Stimulated activated memory B cell treated with anti-CD40 and anti-IgM and Interleukin-4, amounts not matched to agents 10 μg/mL and 1 μg/mL and 100 μg/mL, for 72 hours (primary cell): ENCODE measurements around the gene C9.
"Not testable (repeated sequence)": the region's sequence is repeated elsewhere in the genome, so short reads cannot be mapped to it uniquely, and the experiment has no call there.

ENCODE experiments used
- ATAC-seq: fragments of 150-1000 bp; cut with Tn5 transposase; 2 replicates; pipeline ENCODE4 v1.10.0; 2021
- H3K27ac Mint-ChIP-seq: one replicate; pipeline ENCODE4 v1.8.0; 2022; ENCODE audit warnings: mild to moderate bottlenecking, mixed read lengths
- H3K27me3 Mint-ChIP-seq: one replicate; pipeline ENCODE4 v1.8.0; 2022; ENCODE audit warnings: mixed read lengths
- H3K36me3 Mint-ChIP-seq: one replicate; pipeline ENCODE4 v1.8.0; 2022; ENCODE audit warnings: mixed read lengths
- H3K4me1 Mint-ChIP-seq: one replicate; pipeline ENCODE4 v1.8.0; 2022; ENCODE audit warnings: mixed read lengths
- H3K4me3 Mint-ChIP-seq: one replicate; pipeline ENCODE4 v1.8.0; 2022; ENCODE audit warnings: mild to moderate bottlenecking, moderate library complexity, mixed read lengths
- H3K9me3 Mint-ChIP-seq: one replicate; pipeline ENCODE4 v1.8.0; 2022; ENCODE audit warnings: mixed read lengths

C9 gene

DNA sequence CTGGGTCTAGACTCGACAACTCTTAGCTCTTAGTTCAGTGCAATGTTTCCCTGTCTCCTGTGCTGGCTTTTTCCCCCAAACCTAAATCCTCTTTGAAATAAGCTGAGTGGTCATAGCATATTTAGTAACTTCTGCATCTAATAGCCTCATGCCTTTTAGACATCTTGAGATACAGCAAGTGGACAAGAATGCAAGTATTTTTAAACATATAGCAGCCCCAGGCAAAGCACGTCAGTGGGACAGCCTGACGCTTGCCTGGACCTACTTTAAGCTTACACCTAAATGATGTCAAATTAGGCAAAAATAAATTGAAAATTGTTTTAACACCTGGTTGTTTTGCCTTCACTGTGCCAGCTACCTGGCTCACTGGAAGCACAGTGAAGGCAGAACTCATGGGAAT lies 8.0 kb downstream of the C9 start:
- no peak overlapping the region for H3K27ac Mint-ChIP-seq
- no peak for ATAC-seq
- peaks cover 16% of the 10 kb centered on the region for H3K9me3 Mint-ChIP-seq
- H3K27me3 Mint-ChIP-seq, result peaks cover 19% of the 10 kb centered on the region
- no peak overlapping the region for H3K4me3 Mint-ChIP-seq
- peaks cover 15% of the 10 kb centered on the region for H3K4me1 Mint-ChIP-seq
- H3K36me3 Mint-ChIP-seq, result peaks cover 6% of the 10 kb centered on the region

DNA sequence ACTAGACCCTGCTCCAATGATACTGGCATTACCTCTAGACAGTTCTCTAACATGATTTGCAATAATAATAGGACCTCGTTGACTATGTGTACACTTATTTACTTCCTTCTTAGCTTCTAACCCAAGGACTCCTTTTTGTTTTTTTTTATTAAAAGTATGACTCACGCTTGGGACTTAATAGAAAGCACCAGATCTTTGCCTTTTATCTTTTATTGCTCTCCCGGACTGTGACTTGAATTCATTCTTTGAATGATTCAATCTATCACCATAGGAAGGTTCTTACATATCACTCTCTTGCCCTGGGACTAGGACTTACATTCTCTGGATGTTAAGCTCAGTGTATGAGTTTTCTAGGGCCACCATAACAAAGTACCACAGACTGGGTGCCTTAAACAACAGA lies 9.0 kb downstream of the C9 start:
- no peak for ATAC-seq
- H3K9me3 Mint-ChIP-seq, result peaks cover 16% of the 10 kb centered on the region
- H3K4me1 Mint-ChIP-seq, result peaks cover 6% of the 10 kb centered on the region
- peaks cover 6% of the 10 kb centered on the region for H3K36me3 Mint-ChIP-seq
- no peak overlapping the region for H3K27ac Mint-ChIP-seq
- H3K4me3 Mint-ChIP-seq, result no peak overlapping the region
- peaks cover 19% of the 10 kb centered on the region for H3K27me3 Mint-ChIP-seq

DNA sequence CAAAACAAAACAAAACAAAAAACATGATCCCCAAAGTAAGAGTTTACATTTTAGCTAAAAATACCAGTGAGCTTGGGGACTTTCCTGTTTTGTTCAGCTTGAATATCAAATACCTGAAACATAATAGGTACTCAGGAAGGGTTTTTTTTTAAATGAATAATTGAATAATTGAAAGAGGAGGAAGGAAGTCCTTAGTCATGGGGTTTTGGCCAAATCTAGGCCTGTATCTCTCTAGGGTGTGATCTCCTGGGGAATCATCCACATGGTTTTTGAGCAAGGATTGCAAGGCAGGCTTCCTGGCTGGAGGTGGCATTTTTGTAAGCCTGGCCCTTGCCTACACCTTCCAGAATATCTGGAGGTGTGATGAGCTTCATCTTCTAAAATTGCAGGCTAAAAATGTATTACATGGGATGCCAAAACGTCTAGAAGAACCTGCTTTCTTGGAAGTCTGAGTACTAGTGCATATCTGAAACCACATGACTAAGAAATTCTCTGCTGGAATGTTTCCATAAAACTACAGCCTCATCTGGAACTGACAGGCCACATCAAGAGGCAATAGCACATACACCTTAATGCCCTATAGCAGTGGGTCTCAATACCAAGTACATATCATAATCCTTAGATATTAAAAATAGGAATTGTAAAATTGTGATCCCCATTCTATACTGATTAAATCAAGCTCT lies 10.4 kb downstream of the C9 start:
- H3K27me3 Mint-ChIP-seq, result peaks cover 11% of the 10 kb centered on the region
- peaks cover 5% of the 10 kb centered on the region for H3K4me1 Mint-ChIP-seq
- H3K36me3 Mint-ChIP-seq, result peaks cover 6% of the 10 kb centered on the region
- H3K27ac Mint-ChIP-seq, result no peak overlapping the region
- no peak overlapping the region for H3K4me3 Mint-ChIP-seq
- ATAC-seq, result peak; percentile 16
- peaks cover 21% of the 10 kb centered on the region for H3K9me3 Mint-ChIP-seq

DNA sequence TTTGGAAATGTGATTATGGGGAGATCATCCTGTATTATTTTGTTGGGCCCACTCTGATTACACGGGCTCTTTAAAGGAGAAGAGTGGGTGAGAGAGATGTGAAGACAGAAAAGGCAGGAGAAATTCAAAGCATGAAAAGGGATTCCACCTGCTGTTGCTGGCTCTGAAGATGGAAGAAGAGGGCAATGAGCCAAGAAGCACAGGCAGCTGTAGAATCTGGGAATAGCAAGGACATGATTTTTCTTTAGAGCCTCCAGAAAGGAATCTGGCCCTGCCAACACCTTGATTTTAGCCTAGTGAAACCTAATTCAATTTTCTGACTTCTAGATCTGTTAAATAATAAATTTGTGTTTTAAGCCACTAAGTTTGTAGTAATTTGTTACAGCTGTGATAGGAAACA lies 11.3 kb downstream of the C9 start:
- no peak for ATAC-seq
- H3K4me1 Mint-ChIP-seq, result peaks cover 5% of the 10 kb centered on the region
- H3K9me3 Mint-ChIP-seq, result peaks cover 21% of the 10 kb centered on the region
- peaks cover 4% of the 10 kb centered on the region for H3K27me3 Mint-ChIP-seq
- no peak overlapping the region for H3K4me3 Mint-ChIP-seq
- peaks cover 6% of the 10 kb centered on the region for H3K36me3 Mint-ChIP-seq
- H3K27ac Mint-ChIP-seq, result no peak overlapping the region

DNA sequence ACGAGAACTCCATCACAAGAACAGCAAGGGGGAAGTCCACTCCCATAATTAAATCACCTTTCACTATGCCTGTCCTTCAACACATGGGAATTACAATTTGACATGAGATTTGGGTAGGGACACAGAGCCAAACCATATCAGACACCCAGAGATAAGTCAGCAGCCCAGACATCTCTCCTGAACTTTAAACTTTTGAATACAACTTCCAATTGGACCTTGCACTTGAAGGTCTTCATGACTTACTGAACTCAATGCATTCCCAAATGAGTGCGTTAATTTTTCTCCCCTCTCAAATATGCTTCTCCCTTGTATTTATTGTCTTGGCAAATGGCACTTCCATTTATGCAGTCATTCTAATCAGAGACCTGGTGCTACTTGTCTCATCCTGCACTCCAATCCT lies 12.1 kb downstream of the C9 start:
- peaks cover 21% of the 10 kb centered on the region for H3K9me3 Mint-ChIP-seq
- H3K36me3 Mint-ChIP-seq, result peaks cover 6% of the 10 kb centered on the region
- ATAC-seq, result no peak
- no peak overlapping the region for H3K27ac Mint-ChIP-seq
- H3K27me3 Mint-ChIP-seq, result no peaks in the 10 kb centered on the region
- peaks cover 5% of the 10 kb centered on the region for H3K4me1 Mint-ChIP-seq
- H3K4me3 Mint-ChIP-seq, result no peak overlapping the region

DNA sequence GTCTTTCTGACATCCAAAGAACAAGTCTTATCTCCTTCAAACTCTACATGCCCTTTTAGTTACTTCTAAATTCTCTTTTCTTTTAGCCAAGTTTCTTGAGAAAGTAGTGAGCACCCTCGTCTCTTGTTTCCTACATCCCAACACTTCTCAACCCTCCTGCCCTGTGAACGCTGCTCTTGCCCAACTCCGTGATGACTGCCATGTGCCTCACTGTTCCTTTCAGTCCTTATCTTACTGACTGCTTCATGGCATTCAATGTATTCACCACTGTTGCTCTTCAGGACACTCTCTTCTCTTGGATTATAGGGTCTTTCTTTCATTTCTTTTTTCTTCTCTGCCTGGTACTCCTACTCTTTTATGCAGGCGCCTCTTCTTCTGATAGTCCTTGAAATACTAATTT lies 14.8 kb downstream of the C9 start:
- peaks cover 10% of the 10 kb centered on the region for H3K27me3 Mint-ChIP-seq
- no peak overlapping the region for H3K27ac Mint-ChIP-seq
- peaks cover 6% of the 10 kb centered on the region for H3K36me3 Mint-ChIP-seq
- no peak overlapping the region for H3K4me3 Mint-ChIP-seq
- ATAC-seq, result no peak
- peaks cover 21% of the 10 kb centered on the region for H3K9me3 Mint-ChIP-seq
- H3K4me1 Mint-ChIP-seq, result peaks cover 5% of the 10 kb centered on the region

DNA sequence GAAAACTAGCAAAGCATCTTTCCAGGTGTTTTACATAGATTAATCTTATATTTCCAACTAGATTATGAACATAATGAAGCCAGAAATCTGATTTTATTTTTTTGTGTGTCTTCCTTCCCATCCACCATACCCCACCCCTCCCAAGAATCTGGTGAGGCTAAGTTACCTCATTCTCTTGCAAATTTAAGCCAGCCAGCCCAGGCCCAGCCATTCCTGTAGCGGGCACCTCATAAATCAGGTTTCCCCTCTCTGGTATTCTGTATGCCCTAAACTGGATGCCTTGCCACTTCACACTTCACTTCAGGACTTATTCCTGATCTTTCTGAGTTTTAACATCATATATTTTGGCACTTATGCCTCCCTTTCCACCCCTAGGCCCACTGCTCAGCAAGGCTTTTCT lies 21.8 kb downstream of the C9 start:
- Mint-ChIP-seq H3K4me3 (no peak overlapping the region), H3K27me3 (peaks cover 53% of the 10 kb centered on the region), H3K4me1 (peaks cover 5% of the 10 kb centered on the region), H3K27ac (no peak overlapping the region), H3K36me3 (no peaks in the 10 kb centered on the region), H3K9me3 (no peaks in the 10 kb centered on the region)
- no peak for ATAC-seq

DNA sequence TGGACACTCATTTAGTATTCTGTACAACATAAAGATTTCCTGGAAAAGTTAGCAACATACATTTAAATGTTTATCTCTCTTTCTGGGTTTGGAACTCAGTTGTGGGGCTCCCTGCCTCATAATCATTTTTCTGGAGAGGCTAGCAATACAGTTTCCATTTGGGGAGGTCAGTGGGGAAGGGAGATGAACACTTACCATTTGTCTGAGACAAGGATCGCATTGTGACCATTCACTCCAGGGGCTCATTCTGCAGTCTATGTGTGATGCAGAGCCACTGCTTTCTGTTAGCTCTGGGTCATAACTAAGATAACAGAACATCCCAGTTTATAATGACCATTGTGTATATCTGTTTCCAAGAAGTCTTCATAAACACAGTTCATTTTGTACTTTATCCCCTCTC lies 22.4 kb downstream of the C9 start:
- Mint-ChIP-seq H3K4me1 (peaks cover 9% of the 10 kb centered on the region), H3K9me3 (no peaks in the 10 kb centered on the region), H3K27ac (no peak overlapping the region), H3K27me3 (peaks cover 53% of the 10 kb centered on the region), H3K36me3 (no peaks in the 10 kb centered on the region), H3K4me3 (no peak overlapping the region)
- ATAC-seq, result no peak

DNA sequence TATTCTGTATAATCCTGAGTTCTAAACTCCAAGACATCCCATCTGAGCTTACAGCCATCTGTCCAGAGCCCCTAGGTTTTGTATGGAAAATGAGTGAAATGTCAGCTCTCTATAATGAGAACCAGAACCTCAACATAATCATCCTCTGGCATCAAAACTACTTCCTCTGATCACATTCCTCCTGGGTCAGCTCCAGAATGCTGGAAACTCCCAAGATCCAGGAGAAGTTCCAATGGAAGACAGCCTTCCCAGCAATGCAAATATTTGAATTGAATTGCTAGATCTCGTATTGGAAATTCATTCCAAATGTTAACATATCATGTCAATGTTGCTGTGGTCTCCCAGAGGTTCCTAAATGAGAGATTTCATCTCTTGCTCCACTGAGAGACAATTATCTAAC lies 23.8 kb downstream of the C9 start:
- Mint-ChIP-seq H3K9me3 (no peaks in the 10 kb centered on the region), H3K36me3 (no peaks in the 10 kb centered on the region), H3K27ac (no peak overlapping the region), H3K27me3 (peaks cover 53% of the 10 kb centered on the region), H3K4me1 (peaks cover 9% of the 10 kb centered on the region), H3K4me3 (no peak overlapping the region)
- no peak for ATAC-seq

DNA sequence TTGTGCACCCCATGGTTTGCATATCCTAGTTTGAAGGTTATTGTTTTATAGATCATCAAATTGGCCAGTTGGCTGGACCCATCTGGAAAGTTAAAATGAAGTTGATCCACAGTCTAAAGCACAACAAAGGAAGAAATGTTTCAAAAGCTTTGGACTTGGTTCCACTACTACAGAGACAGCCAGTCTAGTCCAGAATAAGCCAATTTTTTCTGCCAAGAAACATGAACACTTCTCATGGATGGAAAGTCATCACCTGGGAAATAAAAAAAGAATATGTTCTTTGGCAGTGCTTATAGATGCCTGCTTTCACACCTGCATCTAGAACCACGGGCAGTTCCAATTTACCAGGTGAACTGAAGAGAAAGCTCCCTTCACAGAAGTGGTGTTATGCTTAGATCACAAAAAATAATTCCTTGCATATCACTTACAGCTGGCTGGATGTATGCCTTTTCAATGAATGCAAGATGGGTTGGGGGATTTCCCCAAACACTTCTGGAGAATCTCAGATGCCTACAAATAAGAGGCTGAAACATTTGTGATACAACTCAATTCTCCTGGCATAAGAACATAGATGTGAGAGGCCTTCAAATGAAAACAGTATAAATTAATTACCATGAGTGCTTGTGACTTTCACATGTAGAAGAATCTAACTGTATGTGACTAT lies 26.9 kb downstream of the C9 start:
- Mint-ChIP-seq H3K4me1 (peaks cover 9% of the 10 kb centered on the region), H3K9me3 (peaks cover 6% of the 10 kb centered on the region), H3K27ac (no peak overlapping the region), H3K4me3 (no peak overlapping the region), H3K36me3 (no peaks in the 10 kb centered on the region), H3K27me3 (peaks cover 26% of the 10 kb centered on the region)
- ATAC-seq, result no peak

DNA sequence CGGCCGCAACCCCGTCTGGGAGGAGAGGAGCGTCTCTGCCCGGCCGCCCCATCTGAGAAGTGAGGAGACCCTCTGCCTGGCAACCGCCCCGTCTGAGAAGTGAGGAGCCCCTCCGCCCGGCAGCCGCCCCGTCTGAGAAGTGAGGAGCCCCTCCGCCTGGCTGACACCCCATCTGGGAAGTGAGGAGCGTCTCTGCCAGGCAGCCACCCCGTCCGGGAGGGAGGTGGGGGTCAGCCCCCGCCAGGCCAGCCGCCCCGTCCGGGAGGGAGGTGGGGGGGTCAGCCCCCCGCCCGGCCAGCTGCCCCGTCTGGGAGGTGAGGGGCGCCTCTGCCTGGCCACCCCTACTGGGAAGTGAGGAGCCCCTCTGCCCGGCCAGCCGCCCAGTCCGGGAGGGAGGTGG lies 30.0 kb downstream of the C9 start:
- not testable (repeated sequence) for ATAC-seq, H3K4me3 Mint-ChIP-seq, H3K4me1 Mint-ChIP-seq

DNA sequence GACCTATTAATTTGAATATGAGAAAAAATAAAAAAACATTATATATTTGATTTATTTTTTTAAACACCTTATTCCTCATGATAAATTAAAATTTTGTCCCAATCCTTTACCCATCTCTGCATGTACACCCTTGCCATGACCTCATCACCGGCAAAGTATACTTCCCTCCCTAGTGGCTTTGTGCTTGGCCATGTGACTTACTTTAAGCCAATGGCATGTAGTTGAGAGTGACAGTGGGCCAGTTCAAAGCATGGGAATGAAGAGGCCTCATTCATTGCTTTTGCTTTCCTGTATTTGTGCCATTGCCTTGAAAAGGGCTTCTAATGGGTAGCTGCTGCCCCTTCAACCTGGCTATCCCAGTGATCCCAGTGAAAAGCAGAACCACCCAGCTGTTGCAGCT lies 31.2 kb downstream of the C9 start:
- no peak for ATAC-seq
- Mint-ChIP-seq H3K9me3 (peaks cover 6% of the 10 kb centered on the region), H3K4me1 (peaks cover 9% of the 10 kb centered on the region), H3K27me3 (no peaks in the 10 kb centered on the region), H3K4me3 (no peak overlapping the region), H3K27ac (no peak overlapping the region), H3K36me3 (no peaks in the 10 kb centered on the region)

More for the DNA sequence above, 30.0 kb downstream of the C9 start:
- H3K9me3 Mint-ChIP-seq, H3K27ac Mint-ChIP-seq, H3K27me3 Mint-ChIP-seq, H3K36me3 Mint-ChIP-seq: not testable (repeated sequence)

DNA sequence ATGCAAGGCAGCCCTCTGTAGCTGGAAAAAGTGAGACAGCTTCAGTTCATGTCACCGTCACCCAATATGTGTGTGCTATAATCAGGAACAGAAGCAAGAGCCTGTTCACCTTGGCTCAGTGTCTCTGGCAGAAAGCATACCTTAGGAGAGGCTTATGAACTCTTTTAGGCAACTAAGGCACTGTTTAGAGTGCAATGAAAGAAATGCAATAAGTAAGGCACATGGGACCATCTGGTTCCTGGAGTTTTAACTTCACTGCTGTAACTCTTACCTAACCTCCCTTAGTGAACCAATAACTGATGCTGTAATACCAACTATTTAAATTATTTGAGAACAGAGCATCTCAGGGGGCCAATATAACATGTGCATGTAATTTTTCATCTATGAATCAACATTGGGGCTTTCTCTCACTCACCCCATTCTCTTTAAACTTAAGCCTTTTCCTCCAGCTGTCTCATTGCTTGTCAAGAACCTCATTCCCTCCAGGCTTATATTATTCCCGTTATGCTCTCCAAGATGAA lies 32.4 kb downstream of the C9 start:
- Mint-ChIP-seq H3K4me1 (no peaks in the 10 kb centered on the region), H3K9me3 (peaks cover 6% of the 10 kb centered on the region), H3K36me3 (no peaks in the 10 kb centered on the region), H3K27me3 (no peaks in the 10 kb centered on the region), H3K4me3 (no peak overlapping the region), H3K27ac (no peak overlapping the region)
- no peak for ATAC-seq

DNA sequence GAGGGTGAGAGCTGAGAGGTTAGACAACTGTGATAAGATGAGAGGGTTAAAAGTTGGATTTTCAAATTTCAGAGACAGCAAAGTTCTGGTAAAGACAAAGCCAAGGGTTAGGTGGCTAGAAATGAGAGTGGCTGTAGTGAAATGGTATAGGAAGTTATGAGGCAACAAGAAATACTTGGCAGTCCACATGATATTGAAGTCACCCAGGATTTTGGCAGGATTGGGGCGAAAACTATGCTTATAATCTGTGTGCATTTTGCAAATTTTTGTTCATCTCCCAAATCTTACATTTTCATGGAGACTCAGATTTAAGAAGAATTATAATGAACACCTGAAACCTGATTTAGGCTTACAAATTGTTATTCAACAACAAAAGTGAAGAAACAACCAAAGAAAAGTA lies 35.6 kb downstream of the C9 start:
- no peaks in the 10 kb centered on the region for H3K36me3 Mint-ChIP-seq

DNA sequence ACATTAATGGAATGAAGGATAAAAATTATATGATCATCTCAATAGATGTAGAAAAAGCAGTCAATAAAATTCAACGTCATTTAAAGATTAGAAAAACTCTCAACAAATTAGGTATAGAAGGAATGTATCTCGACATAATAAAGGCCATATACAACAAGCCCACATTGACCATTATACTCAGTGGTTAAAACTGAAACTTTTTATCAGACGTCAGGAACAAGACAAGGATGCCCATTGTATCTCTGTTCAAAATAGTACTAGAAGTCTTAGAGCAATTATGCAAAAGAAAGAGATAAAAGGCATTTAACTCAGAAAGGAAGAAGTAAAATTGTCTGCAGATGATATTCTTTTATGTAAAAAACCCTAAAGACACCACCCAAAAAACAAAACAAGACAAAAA lies 40.8 kb downstream of the C9 start:
- H3K4me3 Mint-ChIP-seq, result no peak overlapping the region
- no peaks in the 10 kb centered on the region for H3K4me1 Mint-ChIP-seq
- no peak overlapping the region for H3K27ac Mint-ChIP-seq
- H3K9me3 Mint-ChIP-seq, result peaks cover 4% of the 10 kb centered on the region
- peaks cover 5% of the 10 kb centered on the region for H3K36me3 Mint-ChIP-seq
- H3K27me3 Mint-ChIP-seq, result peaks cover 16% of the 10 kb centered on the region
- ATAC-seq, result no peak

More for the DNA sequence above, 35.6 kb downstream of the C9 start:
- no peak overlapping the region for H3K27ac Mint-ChIP-seq
- H3K4me3 Mint-ChIP-seq, result no peak overlapping the region
- no peaks in the 10 kb centered on the region for H3K4me1 Mint-ChIP-seq
- peaks cover 6% of the 10 kb centered on the region for H3K9me3 Mint-ChIP-seq
- ATAC-seq, result no peak
- no peaks in the 10 kb centered on the region for H3K27me3 Mint-ChIP-seq

DNA sequence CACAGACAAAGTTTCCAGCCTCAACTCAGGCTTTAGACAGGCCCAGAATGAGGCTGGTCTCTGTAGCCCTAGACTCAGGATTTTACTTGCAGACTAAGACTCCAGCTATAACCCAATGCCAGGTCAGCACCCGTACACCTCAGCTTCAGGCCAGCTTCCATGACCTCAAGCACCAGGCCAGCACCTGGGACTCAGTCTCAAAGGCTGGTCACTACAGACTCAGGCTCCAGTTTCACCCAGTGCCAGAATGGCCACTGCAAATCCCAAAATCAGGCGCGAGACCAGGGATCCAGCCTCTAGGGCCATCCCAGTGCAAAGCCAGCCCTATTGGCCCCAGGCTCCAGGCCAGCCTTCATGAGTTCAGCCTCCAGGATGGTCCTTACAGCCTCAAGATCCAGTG lies 44.9 kb downstream of the C9 start:
- Mint-ChIP-seq H3K9me3 (peaks cover 4% of the 10 kb centered on the region), H3K27me3 (peaks cover 34% of the 10 kb centered on the region), H3K4me1 (no peaks in the 10 kb centered on the region), H3K27ac (no peak overlapping the region), H3K36me3 (peaks cover 5% of the 10 kb centered on the region), H3K4me3 (no peak overlapping the region)
- no peak for ATAC-seq
